MV-4-11 (cell line): ENCODE data around the gene NCOA1.
A peak's percentile ranks its signal among the peaks of the same experiment; 100 is the strongest.
"Not testable (repeated sequence)": the region's sequence is repeated elsewhere in the genome, so short reads cannot be mapped to it uniquely, and the experiment has no call there.

Experiments used
- DNase-seq: peaks from one replicate; lab custom pipeline; 2025; lab: John Stamatoyannopoulos, UW

The NCOA1 gene

GRCh38 chr2:24635181-24635580, 144.1 kb downstream of the NCOA1 start:
- DNase-seq, result no peak

- DNase-seq, result no peak
Observed at GRCh38 chr2:24638568-24638967, 147.5 kb downstream of the NCOA1 start.

- DNase-seq, result no peak
Observed at GRCh38 chr2:24642351-24642750, 151.3 kb downstream of the NCOA1 start.

GRCh38 chr2:24643051-24643450, 152.0 kb downstream of the NCOA1 start:
- DNase-seq, result no peak

- DNase-seq, result no peak
Observed at GRCh38 chr2:24644032-24644431, 153.0 kb downstream of the NCOA1 start.

GRCh38 chr2:24650997-24651642, 160.1 kb downstream of the NCOA1 start:
- DNase-seq, result no peak

GRCh38 chr2:24651643-24652003, 160.6 kb downstream of the NCOA1 start:
- no peak for DNase-seq

GRCh38 chr2:24652265-24653182, 161.5 kb downstream of the NCOA1 start:
- DNase-seq, result peak; percentile 65

GRCh38 chr2:24657818-24658217, 166.8 kb downstream of the NCOA1 start:
- DNase-seq, result no peak

- DNase-seq, result no peak
Observed at GRCh38 chr2:24658531-24659202, 167.6 kb downstream of the NCOA1 start.

GRCh38 chr2:24659862-24660261, 168.8 kb downstream of the NCOA1 start:
- no peak for DNase-seq

GRCh38 chr2:24667542-24667941, 176.5 kb downstream of the NCOA1 start:
- DNase-seq, result no peak

GRCh38 chr2:24671230-24671629, 180.2 kb downstream of the NCOA1 start:
- no peak for DNase-seq

GRCh38 chr2:24672589-24672988, 181.5 kb downstream of the NCOA1 start:
- DNase-seq, result no peak

GRCh38 chr2:24675338-24675737, 184.3 kb downstream of the NCOA1 start:
- DNase-seq, result no peak

- no peak for DNase-seq
Observed at GRCh38 chr2:24676493-24676892, 185.4 kb downstream of the NCOA1 start.

- not testable (repeated sequence) for DNase-seq
Observed at GRCh38 chr2:24678066-24678465, 187.0 kb downstream of the NCOA1 start.

- no peak for DNase-seq
Observed at GRCh38 chr2:24680196-24680595, 189.1 kb downstream of the NCOA1 start.

GRCh38 chr2:24682304-24682703, 191.2 kb downstream of the NCOA1 start:
- DNase-seq, result no peak

GRCh38 chr2:24683408-24683807, 192.4 kb downstream of the NCOA1 start:
- no peak for DNase-seq

GRCh38 chr2:24690524-24690923, 199.5 kb downstream of the NCOA1 start:
- DNase-seq, result no peak

- DNase-seq, result no peak
Observed at GRCh38 chr2:24691806-24692205, 200.8 kb downstream of the NCOA1 start.

- no peak for DNase-seq
Observed at GRCh38 chr2:24697792-24698191, 206.7 kb downstream of the NCOA1 start.
